Measurements from ENCODE around the gene LSR. TPM values are rescaled to one million over a fixed set of nuclear protein-coding genes. Genes with fewer than 3 reads are reported as not detected.

Gene LSR, protein sequence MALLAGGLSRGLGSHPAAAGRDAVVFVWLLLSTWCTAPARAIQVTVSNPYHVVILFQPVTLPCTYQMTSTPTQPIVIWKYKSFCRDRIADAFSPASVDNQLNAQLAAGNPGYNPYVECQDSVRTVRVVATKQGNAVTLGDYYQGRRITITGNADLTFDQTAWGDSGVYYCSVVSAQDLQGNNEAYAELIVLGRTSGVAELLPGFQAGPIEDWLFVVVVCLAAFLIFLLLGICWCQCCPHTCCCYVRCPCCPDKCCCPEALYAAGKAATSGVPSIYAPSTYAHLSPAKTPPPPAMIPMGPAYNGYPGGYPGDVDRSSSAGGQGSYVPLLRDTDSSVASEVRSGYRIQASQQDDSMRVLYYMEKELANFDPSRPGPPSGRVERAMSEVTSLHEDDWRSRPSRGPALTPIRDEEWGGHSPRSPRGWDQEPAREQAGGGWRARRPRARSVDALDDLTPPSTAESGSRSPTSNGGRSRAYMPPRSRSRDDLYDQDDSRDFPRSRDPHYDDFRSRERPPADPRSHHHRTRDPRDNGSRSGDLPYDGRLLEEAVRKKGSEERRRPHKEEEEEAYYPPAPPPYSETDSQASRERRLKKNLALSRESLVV
- 32.9 TPM for total RNA-seq

DNA sequence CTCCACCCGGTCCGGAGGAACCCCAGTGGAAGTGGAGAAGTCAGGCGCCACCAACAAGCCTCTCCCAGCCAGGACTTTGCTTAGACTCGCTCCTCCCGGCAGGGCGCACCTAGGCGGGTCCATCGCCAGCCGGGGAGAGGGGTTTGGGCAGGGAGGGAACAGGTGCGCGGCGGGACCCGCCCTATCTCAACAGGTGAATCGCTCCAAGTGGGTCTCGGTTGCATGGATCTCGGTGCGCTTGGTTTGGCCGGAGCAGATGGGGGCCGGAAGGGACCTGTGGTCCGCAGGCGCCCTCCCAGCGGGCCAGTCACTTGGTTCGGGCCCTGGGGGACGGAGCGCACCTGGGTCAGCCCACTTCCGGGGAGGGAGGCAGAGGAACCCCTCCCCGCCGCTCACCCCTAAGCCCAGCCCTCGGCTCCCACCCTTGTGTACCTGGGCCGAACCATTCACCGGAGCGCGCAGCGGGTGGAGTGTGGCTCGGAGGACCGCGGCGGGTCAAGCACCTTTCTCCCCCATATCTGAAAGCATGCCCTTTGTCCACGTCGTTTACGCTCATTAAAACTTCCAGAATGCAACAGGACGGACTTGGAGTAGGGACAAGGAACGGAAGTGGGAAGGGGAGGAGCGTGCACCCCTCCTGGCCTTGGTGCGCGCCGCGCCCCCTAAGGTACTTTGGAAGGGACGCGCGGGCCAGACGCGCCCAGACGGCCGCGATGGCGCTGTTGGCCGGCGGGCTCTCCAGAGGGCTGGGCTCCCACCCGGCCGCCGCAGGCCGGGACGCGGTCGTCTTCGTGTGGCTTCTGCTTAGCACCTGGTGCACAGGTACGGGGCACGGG, at the start of gene LSR:
LSR (plus strand) TSS at position 693 of the 836 bp plus-strand sequence; CDS start at position 714, 21 bp downstream.
- H3K27me3 ChIP-seq = no peaks in the 10 kb centered on the region

GRCh38 chr19:35199481-35199880, 49.3 kb upstream of the LSR start:
- H3K36me3 ChIP-seq = no peaks in the 10 kb centered on the region
- no peaks in the 10 kb centered on the region for H3K4me1 ChIP-seq
- TF ChIP-seq, protein P1, sequence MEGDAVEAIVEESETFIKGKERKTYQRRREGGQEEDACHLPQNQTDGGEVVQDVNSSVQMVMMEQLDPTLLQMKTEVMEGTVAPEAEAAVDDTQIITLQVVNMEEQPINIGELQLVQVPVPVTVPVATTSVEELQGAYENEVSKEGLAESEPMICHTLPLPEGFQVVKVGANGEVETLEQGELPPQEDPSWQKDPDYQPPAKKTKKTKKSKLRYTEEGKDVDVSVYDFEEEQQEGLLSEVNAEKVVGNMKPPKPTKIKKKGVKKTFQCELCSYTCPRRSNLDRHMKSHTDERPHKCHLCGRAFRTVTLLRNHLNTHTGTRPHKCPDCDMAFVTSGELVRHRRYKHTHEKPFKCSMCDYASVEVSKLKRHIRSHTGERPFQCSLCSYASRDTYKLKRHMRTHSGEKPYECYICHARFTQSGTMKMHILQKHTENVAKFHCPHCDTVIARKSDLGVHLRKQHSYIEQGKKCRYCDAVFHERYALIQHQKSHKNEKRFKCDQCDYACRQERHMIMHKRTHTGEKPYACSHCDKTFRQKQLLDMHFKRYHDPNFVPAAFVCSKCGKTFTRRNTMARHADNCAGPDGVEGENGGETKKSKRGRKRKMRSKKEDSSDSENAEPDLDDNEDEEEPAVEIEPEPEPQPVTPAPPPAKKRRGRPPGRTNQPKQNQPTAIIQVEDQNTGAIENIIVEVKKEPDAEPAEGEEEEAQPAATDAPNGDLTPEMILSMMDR (IDR thresholded peaks at IDR 0.05) = no peak
- TF ChIP-seq POLR2A (IDR thresholded peaks at IDR 0.05) (no peak), POLR2AphosphoS5 (IDR thresholded peaks at IDR 0.05; ENCODE audit: insufficient read depth in 1 of 2, low read depth in 1 of 2) (no peak)
- no peaks in the 10 kb centered on the region for H3K27me3 ChIP-seq
- intact Hi-C loops (cut with DNase I) = no loop called here
- no peaks in the 10 kb centered on the region for H3K9me3 ChIP-seq
- DNase-seq (ENCODE audit: extremely low spot score in 2 of 2) = peak in 1 of 2 donors; percentile 70
- H3K27ac ChIP-seq = no peak overlapping the region
- no peak overlapping the region for H3K4me3 ChIP-seq

More for the DNA sequence above, at the start of gene LSR:
- Histone ChIP-seq H3K27ac (peak within 1 kb of the TSS; percentile 81), H3K9me3 (no peaks in the 10 kb centered on the region), H3K36me3 (no peaks in the 10 kb centered on the region), H3K4me3 (peak within 1 kb of the TSS; percentile 56 to 59), H3K4me1 (peaks cover 31% of the 10 kb centered on the region)
- DNase-seq (ENCODE audit: extremely low spot score in 2 of 2) = peak in 1 of 2 donors; percentile 88
- intact Hi-C loops (cut with DNase I) = no loop called here
- peak; percentile 14 to 72 for TF ChIP-seq POLR2AphosphoS5 (IDR thresholded peaks at IDR 0.05; ENCODE audit: insufficient read depth in 1 of 2, low read depth in 1 of 2)
- TF ChIP-seq POLR2A (IDR thresholded peaks at IDR 0.05) = no peak

GRCh38 chr19:35202722-35203688, 45.8 kb upstream of the LSR start:
- H3K27ac ChIP-seq = no peak overlapping the region
- intact Hi-C loops (cut with DNase I) = no loop called here
- H3K4me3 ChIP-seq = no peak overlapping the region
- H3K9me3 ChIP-seq = no peaks in the 10 kb centered on the region
- H3K4me1 ChIP-seq = peaks cover 12% of the 10 kb centered on the region
- no peaks in the 10 kb centered on the region for H3K27me3 ChIP-seq
- DNase-seq (ENCODE audit: extremely low spot score in 2 of 2) = peak in 1 of 2 donors; percentile 11
- TF ChIP-seq POLR2AphosphoS5 (IDR thresholded peaks at IDR 0.05; ENCODE audit: insufficient read depth in 1 of 2, low read depth in 1 of 2) (no peak), POLR2A (IDR thresholded peaks at IDR 0.05) (no peak)
- TF ChIP-seq, protein P1 (IDR thresholded peaks at IDR 0.05) = no peak
- H3K36me3 ChIP-seq = no peaks in the 10 kb centered on the region

- peak; percentile 64 to 67 for DNase-seq (ENCODE audit: extremely low spot score in 2 of 2)
- Histone ChIP-seq H3K27me3 (no peaks in the 10 kb centered on the region), H3K36me3 (no peaks in the 10 kb centered on the region), H3K27ac (no peak overlapping the region), H3K4me1 (peaks cover 12% of the 10 kb centered on the region), H3K4me3 (no peak overlapping the region), H3K9me3 (no peaks in the 10 kb centered on the region)
- intact Hi-C loops (cut with DNase I) = no loop called here
- TF ChIP-seq, protein P1 (IDR thresholded peaks at IDR 0.05) = no peak
- no peak for TF ChIP-seq POLR2A (IDR thresholded peaks at IDR 0.05)
- TF ChIP-seq POLR2AphosphoS5 (IDR thresholded peaks at IDR 0.05; ENCODE audit: insufficient read depth in 1 of 2, low read depth in 1 of 2) = no peak
Measured at GRCh38 chr19:35204799-35205732, 43.7 kb upstream of the LSR start.
